ENCODE results near the gene GALNT18. TPM values are rescaled to one million over a fixed set of nuclear protein-coding genes. Genes with fewer than 3 reads are reported as not detected.
A peak's percentile ranks its signal among the peaks of the same experiment; 100 is the strongest.

GALNT18 gene
- polyA plus RNA-seq, 1 experiment = 4.8 TPM

DNA sequence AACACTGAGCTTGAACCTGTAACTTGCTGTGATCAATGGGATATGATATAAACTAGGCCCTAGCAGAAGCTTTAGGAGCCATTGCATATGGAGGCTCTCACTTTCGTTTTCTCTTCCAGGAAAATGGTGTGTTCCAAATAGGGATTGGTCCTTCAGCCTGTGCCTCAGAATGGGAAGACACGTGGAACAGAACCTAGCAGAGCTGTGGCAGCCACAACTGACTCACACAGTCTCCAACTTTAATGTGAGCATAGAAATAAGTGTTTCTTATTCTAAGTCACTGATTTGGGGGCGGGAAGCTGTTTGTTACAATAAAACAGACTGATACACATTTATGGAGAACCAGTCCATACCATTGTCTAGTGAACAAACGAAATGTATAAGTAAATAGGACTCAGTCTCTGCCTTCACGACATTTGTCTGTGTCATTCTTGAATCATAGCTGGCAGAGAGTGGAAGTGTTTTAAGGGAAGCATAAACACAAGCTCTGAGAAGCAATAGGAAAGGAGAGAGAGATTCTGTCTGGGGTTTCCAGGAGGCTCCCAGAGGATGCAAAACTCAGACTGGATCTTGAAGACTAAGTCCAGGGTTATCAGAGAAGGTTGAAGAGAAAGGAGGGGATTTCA, 97.3 kb downstream of the GALNT18 start:
- Histone ChIP-seq H3K27ac (ENCODE audit: low read depth, low read length) (no peak overlapping the region), H3K9me3 (ENCODE audit: control insufficient read depth, insufficient read depth, low read length) (no peaks in the 10 kb centered on the region), H3K27me3 (ENCODE audit: control insufficient read depth, insufficient read depth, low read length) (no peaks in the 10 kb centered on the region), H3K4me3 (ENCODE audit: low read depth, low read length) (no peak overlapping the region)
- ChIA-PET POLR2A (no interaction called here), CTCF (no interaction called here)
- DNase-seq (ENCODE audit: low read depth, low spot score) = no peak
- TF ChIP-seq, protein P1, sequence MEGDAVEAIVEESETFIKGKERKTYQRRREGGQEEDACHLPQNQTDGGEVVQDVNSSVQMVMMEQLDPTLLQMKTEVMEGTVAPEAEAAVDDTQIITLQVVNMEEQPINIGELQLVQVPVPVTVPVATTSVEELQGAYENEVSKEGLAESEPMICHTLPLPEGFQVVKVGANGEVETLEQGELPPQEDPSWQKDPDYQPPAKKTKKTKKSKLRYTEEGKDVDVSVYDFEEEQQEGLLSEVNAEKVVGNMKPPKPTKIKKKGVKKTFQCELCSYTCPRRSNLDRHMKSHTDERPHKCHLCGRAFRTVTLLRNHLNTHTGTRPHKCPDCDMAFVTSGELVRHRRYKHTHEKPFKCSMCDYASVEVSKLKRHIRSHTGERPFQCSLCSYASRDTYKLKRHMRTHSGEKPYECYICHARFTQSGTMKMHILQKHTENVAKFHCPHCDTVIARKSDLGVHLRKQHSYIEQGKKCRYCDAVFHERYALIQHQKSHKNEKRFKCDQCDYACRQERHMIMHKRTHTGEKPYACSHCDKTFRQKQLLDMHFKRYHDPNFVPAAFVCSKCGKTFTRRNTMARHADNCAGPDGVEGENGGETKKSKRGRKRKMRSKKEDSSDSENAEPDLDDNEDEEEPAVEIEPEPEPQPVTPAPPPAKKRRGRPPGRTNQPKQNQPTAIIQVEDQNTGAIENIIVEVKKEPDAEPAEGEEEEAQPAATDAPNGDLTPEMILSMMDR (IDR thresholded peaks at IDR 0.05; ENCODE audit: low read depth, low read length) = no peak

DNA sequence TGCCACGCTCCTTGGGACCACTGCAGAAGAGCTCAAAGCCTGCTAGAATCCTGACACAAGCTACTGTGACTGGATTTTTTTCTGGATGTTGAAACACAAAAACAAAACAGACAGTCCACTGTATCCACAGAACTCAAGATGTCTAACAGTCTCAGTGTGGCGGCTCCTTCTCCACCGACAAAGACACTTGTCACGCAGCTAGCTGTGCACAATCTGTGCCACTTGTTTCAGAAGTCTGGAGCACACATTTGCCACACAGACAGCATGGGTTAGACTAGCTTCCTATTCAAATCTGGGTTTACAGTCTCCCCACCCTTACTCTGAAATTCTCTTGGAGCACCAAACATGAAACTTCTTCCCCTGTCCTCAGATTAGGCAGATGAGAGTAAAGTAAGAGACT, 99.2 kb downstream of the GALNT18 start:
- Histone ChIP-seq H3K27ac (ENCODE audit: low read depth, low read length) (no peak overlapping the region), H3K27me3 (ENCODE audit: control insufficient read depth, insufficient read depth, low read length) (no peaks in the 10 kb centered on the region), H3K9me3 (ENCODE audit: control insufficient read depth, insufficient read depth, low read length) (no peaks in the 10 kb centered on the region), H3K4me3 (ENCODE audit: low read depth, low read length) (no peak overlapping the region)
- TF ChIP-seq, protein P1 (IDR thresholded peaks at IDR 0.05; ENCODE audit: low read depth, low read length) = no peak
- ChIA-PET POLR2A (no interaction called here), CTCF (no interaction called here)
- DNase-seq (ENCODE audit: low read depth, low spot score) = no peak

DNA sequence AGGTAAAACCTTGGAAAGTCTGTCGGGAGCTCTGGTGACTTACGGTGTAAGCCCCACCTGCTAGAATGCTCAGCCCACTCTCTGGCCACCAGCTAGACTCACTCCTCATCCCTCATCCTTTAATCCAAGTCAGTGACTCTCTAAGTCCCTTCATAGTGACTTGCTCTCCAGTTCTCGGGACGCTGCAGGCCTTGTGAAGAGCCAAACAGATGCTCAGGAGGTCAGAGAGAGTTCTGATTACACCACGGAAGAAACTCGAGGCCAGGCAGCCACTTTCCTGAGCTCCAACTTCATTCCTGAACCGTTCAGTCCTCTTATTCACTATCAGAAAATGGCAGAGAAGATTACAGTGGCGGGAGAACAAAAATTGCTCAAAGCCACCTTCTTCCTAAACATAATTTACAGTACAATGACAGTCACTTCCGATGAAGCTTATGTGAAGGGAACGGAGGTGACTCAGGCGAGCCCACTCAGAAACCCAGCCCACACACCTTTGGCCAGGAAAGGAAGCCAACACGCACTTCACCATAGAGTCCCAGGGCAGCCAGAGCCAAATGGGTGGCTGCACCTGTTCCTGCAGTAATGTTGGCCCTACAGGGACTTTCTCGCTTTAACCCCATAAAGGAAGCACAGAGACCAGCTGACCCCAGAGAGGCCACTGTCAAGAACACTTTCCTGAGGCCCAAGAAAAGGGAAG, 100.4 kb downstream of the GALNT18 start:
- TF ChIP-seq, protein P1 (IDR thresholded peaks at IDR 0.05; ENCODE audit: low read depth, low read length) = no peak
- CTCF ChIA-PET = no interaction called here
- Histone ChIP-seq H3K4me3 (ENCODE audit: low read depth, low read length) (no peak overlapping the region), H3K27ac (ENCODE audit: low read depth, low read length) (no peak overlapping the region), H3K27me3 (ENCODE audit: control insufficient read depth, insufficient read depth, low read length) (no peaks in the 10 kb centered on the region), H3K9me3 (ENCODE audit: control insufficient read depth, insufficient read depth, low read length) (no peaks in the 10 kb centered on the region)
- POLR2A ChIA-PET = no interaction called here
- no peak for DNase-seq (ENCODE audit: low read depth, low spot score)

DNA sequence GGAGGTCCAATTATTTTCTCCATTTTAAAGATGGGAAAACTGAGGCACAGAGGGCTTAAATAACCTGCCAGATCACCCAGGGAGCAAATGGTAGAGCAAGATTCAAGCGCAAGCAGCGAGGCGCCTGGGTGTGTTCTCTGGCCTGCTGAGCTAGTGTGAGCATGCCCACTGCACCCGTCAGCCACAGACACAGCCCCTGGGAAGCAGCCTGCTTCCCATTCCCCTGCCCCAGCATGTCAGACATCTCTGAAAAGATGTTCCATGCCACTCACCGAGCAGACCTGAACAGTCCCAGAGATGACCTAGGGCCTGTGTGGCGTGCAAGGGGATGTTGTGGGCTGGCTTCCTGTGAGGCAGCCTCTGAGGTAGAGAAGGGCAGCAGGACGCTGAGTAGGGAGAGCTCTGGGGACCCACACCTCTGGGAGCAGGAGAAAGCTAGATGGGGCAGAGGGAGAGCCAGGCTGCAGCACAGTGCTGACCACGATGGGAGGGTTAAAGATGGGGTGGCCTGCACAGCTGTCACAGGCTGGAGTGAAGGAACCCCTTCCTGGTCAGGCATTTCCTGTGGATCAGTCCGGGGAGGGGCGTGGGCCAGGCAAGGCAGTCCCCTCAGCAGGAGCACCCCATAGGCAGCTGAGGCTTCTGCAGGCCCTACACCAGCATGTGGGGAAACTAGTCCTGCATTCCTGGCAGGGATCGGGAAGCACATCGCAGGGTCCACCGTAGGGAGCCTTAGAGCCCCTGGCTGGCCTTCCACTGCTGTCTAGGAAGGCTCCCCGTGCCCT, 101.4 kb downstream of the GALNT18 start:
- Histone ChIP-seq H3K27me3 (ENCODE audit: control insufficient read depth, insufficient read depth, low read length) (no peaks in the 10 kb centered on the region), H3K9me3 (ENCODE audit: control insufficient read depth, insufficient read depth, low read length) (no peaks in the 10 kb centered on the region), H3K4me3 (ENCODE audit: low read depth, low read length) (no peak overlapping the region), H3K27ac (ENCODE audit: low read depth, low read length) (no peak overlapping the region)
- POLR2A ChIA-PET = no interaction called here
- CTCF ChIA-PET = interaction anchor here (1.0 kb wide), 1 partner anchor 13 kb away, joined by 3 read pairs; no protein-coding TSS in a partner anchor
- TF ChIP-seq, protein P1 (IDR thresholded peaks at IDR 0.05; ENCODE audit: low read depth, low read length) = no peak
- DNase-seq (ENCODE audit: low read depth, low spot score) = no peak

DNA sequence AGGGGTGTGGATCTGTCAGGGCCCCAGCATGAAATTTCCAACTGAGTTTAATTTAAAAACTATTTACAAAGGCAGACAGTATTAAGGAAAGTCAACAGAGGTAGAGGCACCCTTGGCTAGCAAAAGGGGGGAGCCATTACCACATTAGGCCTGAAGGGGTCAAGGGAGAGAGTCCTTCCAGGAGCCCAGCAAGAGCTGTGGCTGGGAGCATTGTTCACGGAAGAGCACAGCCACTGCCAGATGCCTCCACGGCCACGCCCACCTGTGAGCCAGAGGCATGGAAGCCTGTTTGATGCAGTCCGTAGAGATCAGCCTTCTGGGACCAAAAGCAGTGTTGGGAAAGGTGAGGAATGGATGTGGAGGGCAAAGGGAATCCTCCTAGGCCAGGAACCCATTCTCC, 102.6 kb downstream of the GALNT18 start:
- Histone ChIP-seq H3K27me3 (ENCODE audit: control insufficient read depth, insufficient read depth, low read length) (no peaks in the 10 kb centered on the region), H3K27ac (ENCODE audit: low read depth, low read length) (no peak overlapping the region), H3K9me3 (ENCODE audit: control insufficient read depth, insufficient read depth, low read length) (no peaks in the 10 kb centered on the region), H3K4me3 (ENCODE audit: low read depth, low read length) (no peak overlapping the region)
- TF ChIP-seq, protein P1 (IDR thresholded peaks at IDR 0.05; ENCODE audit: low read depth, low read length) = 0 out of 2 replicates have a peak, but pooled peaks have one; percentile 3
- CTCF ChIA-PET = no interaction called here
- POLR2A ChIA-PET = no interaction called here
- DNase-seq (ENCODE audit: low read depth, low spot score) = no peak

Measured in AG04450 (cell line).